BLaER1 (cell line): Measurements from ENCODE around the gene RASGRF1.

ENCODE experiments used
- H3K27ac ChIP-seq: shearing (Covaris generic); formaldehyde crosslinking; 2 replicates; pipeline ENCODE4 v1.8.1; 2022
- H3K27me3 ChIP-seq: shearing (Covaris generic); formaldehyde crosslinking; 2 replicates; pipeline ENCODE4 v1.8.1; 2022
- H3K36me3 ChIP-seq: shearing (Covaris generic); formaldehyde crosslinking; 2 replicates; pipeline ENCODE4 v1.8.1; 2022
- H3K4me1 ChIP-seq: shearing (Covaris generic); formaldehyde crosslinking; 2 replicates; pipeline ENCODE4 v1.8.1; 2022
- H3K4me2 ChIP-seq: shearing (Covaris generic); formaldehyde crosslinking; 2 replicates; pipeline ENCODE4 v1.8.1; 2022
- H3K4me3 ChIP-seq: shearing (Covaris generic); formaldehyde crosslinking; 2 replicates; pipeline ENCODE4 v1.8.1; 2022
- H3K9ac ChIP-seq: shearing (Covaris generic); formaldehyde crosslinking; 2 replicates; pipeline ENCODE4 v1.8.1; 2022
- H3K9me3 ChIP-seq: shearing (Covaris generic); formaldehyde crosslinking; 2 replicates; pipeline ENCODE4 v1.8.1; 2022
- H4K20me1 ChIP-seq: shearing (Covaris generic); formaldehyde crosslinking; 2 replicates; pipeline ENCODE4 v1.8.1; 2022
- Cebpa-rat ChIP-seq: shearing (Covaris generic); IDR thresholded peaks from 2 replicates; pipeline ENCODE4 v1.8.1; 2022

RASGRF1 gene

DNA sequence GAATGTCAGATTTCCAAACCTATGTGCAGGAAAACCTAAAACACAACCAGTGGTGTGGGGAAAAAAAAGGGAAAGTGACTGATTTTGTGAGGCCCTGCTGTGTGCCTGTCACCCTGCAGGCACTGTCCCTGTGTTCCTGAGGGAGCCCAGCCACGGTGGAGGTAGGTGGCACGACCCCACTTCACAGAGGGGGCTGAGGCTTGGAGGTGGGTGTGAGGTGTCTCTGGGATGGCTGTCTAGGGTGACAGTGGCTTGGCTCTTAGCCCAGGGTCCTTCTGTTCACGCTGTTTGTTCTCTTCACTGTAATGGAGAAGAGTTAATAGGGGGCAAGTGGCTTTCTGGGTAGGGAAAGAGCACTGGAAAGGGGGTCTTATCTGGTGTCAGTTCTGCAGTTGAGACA lies 22.6 kb downstream of the RASGRF1 start:
- Histone ChIP-seq H3K4me1 (peaks cover 15% of the 10 kb centered on the region), H3K36me3 (no peaks in the 10 kb centered on the region), H3K4me3 (no peak overlapping the region), H3K9me3 (no peaks in the 10 kb centered on the region), H3K4me2 (no peak overlapping the region), H3K9ac (no peak overlapping the region), H3K27ac (no peak overlapping the region), H3K27me3 (no peaks in the 10 kb centered on the region), H4K20me1 (no peaks in the 10 kb centered on the region)
- TF ChIP-seq Cebpa-rat = no peak

DNA sequence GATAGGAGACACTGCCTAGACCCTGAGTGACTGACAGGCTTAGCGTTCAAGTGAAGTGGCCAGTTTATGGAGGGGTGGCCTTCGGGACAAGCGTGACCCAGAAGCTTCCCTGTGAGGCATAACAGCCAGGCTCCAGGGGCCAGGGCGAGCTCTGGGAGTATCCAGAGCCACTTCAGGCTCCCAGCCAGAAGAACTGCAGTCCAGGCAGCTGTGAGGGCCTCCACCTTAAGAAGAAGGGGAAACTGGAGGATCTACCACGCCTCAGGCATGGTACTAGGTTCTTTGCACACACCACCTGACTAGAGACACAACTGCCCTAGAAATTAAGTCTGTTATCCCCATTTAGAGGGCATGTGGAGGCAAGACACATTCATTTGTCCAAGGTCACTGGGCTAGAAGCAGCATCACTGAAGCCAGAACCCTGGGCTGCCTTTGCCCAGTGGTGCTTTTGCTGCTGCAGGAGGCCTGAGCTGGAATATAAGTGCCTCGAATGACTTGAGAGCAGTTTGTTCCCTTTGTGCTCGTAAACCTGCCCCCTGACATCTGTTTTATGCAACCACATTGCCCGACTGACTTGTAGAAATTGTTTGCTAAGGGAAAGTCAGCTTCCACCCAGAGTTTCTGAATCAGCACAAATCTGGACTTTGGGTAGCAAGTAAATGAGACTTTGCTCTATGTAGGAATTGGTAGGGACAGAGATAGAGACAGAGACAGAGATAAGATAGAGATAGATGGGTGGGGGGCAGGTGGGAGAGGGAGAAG lies 23.3 kb downstream of the RASGRF1 start:
- Histone ChIP-seq H3K27ac (no peak overlapping the region), H3K9me3 (no peaks in the 10 kb centered on the region), H3K4me3 (no peak overlapping the region), H3K36me3 (no peaks in the 10 kb centered on the region), H3K4me1 (peaks cover 15% of the 10 kb centered on the region), H3K9ac (no peak overlapping the region), H3K27me3 (no peaks in the 10 kb centered on the region), H4K20me1 (no peaks in the 10 kb centered on the region), H3K4me2 (no peak overlapping the region)
- TF ChIP-seq Cebpa-rat = no peak

DNA sequence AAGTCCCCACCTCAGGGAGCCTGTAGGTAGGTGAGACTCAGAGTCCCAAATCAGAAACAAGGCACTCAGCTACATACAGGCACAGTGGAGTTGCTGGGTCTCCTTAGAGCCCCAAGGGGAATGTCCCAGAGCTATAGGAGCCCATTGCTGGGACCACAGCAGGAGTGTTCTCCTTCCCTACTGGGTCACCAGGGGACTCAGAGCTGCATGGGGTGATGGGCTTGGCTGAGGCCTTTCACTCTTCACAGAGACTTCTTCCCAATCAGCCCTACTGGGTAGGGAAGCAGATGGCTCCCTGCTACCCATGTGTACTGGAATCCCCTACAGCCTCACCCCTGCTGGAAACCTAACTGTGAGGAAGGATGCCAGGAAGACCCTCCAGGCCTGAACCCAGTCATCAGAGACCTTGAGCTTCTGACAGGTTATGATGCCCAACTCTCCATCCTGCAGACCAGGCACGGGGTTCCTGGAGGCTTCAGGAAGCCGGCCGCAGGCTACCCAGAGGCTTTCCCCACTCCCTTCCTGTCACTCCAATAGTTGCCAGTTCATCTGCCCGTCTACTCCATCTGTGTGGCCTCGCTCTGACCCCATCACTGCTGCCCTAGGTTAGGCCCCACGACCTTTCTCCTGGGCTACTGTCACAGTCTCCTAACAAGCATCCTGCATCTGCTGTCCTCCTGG lies 24.0 kb downstream of the RASGRF1 start:
- Histone ChIP-seq H3K4me2 (no peak overlapping the region), H3K9ac (no peak overlapping the region), H3K27ac (no peak overlapping the region), H3K4me1 (peaks cover 15% of the 10 kb centered on the region), H4K20me1 (no peaks in the 10 kb centered on the region), H3K27me3 (no peaks in the 10 kb centered on the region), H3K9me3 (no peaks in the 10 kb centered on the region), H3K4me3 (no peak overlapping the region), H3K36me3 (no peaks in the 10 kb centered on the region)
- TF ChIP-seq Cebpa-rat = no peak

DNA sequence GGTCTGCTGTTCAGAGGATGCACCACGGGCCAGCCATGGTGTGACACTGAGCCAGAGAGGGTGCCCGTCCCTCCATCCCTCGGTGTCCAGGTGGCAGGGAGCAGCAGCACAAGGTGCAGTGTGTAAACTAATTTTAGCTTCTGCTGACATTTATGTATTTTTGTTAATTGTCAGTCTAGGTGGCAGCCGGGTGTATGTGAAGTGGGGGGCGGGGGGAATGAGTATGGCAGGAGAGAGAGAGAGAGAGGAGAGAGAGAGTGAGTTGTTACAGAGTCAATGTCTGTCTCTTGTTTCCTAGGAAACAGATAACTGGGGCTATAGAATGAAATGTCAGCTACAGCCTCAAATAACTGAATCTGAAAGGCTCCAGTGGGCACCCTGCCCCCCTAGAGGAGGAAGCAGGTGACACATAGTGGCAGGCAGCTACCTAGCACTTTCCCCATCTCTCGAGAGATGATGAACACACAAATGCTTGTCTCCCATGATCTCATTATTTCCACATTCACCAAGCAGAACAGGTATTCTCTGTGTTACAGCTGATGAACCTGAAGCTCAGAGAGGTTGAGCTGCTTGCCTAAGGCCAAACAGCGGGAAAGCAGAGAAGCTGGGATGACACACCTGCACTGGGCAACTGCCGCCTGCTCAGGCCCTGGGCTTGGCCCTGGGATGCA lies 24.7 kb downstream of the RASGRF1 start:
- Histone ChIP-seq H3K4me1 (peaks cover 11% of the 10 kb centered on the region), H3K9me3 (no peaks in the 10 kb centered on the region), H4K20me1 (no peaks in the 10 kb centered on the region), H3K4me2 (0 out of 2 replicates have a peak overlapping the region, but pooled peaks have one; percentile 12), H3K36me3 (no peaks in the 10 kb centered on the region), H3K4me3 (no peak overlapping the region), H3K27ac (no peak overlapping the region), H3K9ac (no peak overlapping the region), H3K27me3 (no peaks in the 10 kb centered on the region)
- TF ChIP-seq Cebpa-rat = no peak

DNA sequence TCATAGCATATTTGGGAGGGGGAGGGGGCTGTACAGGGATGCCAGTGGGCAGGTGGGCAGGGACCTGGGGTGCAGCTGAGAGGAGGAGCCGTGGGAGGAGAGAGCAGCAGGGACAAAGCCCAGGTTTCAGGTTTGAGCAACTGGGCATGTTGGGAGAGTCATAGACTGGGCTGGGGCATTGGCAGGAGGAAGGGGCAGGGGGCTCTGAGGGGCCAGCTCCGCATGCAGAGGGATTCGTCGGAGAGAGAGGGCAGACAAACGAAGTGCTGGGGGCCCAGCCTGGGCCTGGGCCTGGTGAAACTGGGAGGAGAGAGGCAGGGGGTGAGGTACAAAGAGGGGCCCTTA lies 25.2 kb downstream of the RASGRF1 start:
- H4K20me1 ChIP-seq = no peaks in the 10 kb centered on the region
- H3K4me2 ChIP-seq = 0 out of 2 replicates have a peak overlapping the region, but pooled peaks have one; percentile 12
- H3K4me1 ChIP-seq = peaks cover 9% of the 10 kb centered on the region
- no peak for TF ChIP-seq Cebpa-rat
- no peak overlapping the region for H3K27ac ChIP-seq
- H3K36me3 ChIP-seq = no peaks in the 10 kb centered on the region
- H3K9ac ChIP-seq = no peak overlapping the region
- H3K27me3 ChIP-seq = no peaks in the 10 kb centered on the region
- no peaks in the 10 kb centered on the region for H3K9me3 ChIP-seq
- no peak overlapping the region for H3K4me3 ChIP-seq

DNA sequence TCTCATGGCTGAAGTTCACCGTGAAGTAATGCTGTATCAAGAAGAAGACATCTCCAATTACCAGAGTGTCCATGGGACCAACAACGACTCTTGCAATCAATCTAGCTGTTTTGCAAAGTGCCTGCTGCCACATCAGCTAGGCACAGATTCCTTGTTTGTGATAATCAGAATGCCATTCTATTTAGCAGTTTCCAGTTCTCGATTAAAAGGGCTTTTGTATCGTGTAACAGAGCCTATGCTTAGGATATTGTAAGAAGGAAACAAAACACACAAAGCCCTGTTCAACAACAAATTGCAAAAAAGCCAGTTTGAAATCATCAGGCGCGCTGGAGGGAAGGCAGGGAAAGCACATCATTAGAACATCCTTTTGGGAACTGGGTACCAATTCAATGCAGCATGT lies 26.1 kb downstream of the RASGRF1 start:
- no peaks in the 10 kb centered on the region for H3K36me3 ChIP-seq
- no peak overlapping the region for H3K9ac ChIP-seq
- peaks cover 9% of the 10 kb centered on the region for H3K4me1 ChIP-seq
- H3K4me3 ChIP-seq = no peak overlapping the region
- TF ChIP-seq Cebpa-rat = no peak
- H3K27ac ChIP-seq = no peak overlapping the region
- H4K20me1 ChIP-seq = no peaks in the 10 kb centered on the region
- no peak overlapping the region for H3K4me2 ChIP-seq
- no peaks in the 10 kb centered on the region for H3K27me3 ChIP-seq
- no peaks in the 10 kb centered on the region for H3K9me3 ChIP-seq

DNA sequence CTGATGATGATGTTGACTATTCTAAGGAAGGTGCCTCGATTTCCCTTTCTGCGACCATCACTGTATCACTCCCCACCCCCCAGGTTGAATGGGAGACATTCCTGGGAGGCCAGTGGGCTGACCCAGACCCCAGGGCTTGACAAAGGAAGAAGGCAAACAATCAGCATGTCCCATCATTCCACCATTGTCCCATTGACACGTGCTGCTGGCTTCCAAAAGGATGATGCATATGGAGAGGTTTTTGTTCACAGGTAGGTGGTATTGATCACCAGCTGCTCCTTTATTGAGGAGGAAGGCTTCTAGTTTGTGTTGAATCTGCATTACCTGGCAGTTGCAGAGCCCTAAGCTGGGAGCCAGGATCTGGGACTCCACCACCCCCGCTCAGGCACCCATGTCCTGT lies 30.4 kb downstream of the RASGRF1 start:
- Histone ChIP-seq H3K36me3 (no peaks in the 10 kb centered on the region), H3K4me3 (no peak overlapping the region), H3K27ac (no peak overlapping the region), H3K4me2 (no peak overlapping the region), H3K27me3 (no peaks in the 10 kb centered on the region), H3K9me3 (no peaks in the 10 kb centered on the region), H3K9ac (no peak overlapping the region), H4K20me1 (no peaks in the 10 kb centered on the region), H3K4me1 (no peaks in the 10 kb centered on the region)
- TF ChIP-seq Cebpa-rat = no peak

DNA sequence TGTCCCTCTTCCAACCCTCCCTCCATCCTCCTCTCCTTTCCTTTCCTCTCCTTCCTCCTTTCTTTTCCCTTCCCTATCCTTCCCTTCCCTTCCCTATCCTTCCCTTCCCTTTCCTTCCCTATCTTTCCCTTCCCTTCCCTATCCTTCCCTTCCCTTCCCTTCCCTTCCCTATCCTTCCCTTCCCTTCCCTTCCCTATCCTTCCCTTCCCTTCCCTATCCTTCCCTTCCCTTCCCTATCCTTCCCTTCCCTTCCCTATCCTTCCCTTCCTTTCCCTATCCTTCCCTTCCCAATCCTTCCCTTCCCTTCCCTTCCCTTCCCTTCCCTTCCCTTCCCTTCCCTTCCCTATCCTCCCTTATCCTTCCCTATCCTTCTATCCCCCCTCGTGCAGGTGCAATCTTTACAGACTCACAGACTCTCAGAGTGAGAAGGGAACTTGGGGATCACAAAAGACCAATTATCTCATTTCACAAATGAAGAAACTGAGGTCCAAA lies 31.5 kb downstream of the RASGRF1 start:
- no peak overlapping the region for H3K4me3 ChIP-seq
- H3K4me2 ChIP-seq = no peak overlapping the region
- H3K9me3 ChIP-seq = no peaks in the 10 kb centered on the region
- no peaks in the 10 kb centered on the region for H3K4me1 ChIP-seq
- H3K27me3 ChIP-seq = no peaks in the 10 kb centered on the region
- TF ChIP-seq Cebpa-rat = no peak
- no peak overlapping the region for H3K9ac ChIP-seq
- no peak overlapping the region for H3K27ac ChIP-seq
- H3K36me3 ChIP-seq = no peaks in the 10 kb centered on the region
- no peaks in the 10 kb centered on the region for H4K20me1 ChIP-seq

DNA sequence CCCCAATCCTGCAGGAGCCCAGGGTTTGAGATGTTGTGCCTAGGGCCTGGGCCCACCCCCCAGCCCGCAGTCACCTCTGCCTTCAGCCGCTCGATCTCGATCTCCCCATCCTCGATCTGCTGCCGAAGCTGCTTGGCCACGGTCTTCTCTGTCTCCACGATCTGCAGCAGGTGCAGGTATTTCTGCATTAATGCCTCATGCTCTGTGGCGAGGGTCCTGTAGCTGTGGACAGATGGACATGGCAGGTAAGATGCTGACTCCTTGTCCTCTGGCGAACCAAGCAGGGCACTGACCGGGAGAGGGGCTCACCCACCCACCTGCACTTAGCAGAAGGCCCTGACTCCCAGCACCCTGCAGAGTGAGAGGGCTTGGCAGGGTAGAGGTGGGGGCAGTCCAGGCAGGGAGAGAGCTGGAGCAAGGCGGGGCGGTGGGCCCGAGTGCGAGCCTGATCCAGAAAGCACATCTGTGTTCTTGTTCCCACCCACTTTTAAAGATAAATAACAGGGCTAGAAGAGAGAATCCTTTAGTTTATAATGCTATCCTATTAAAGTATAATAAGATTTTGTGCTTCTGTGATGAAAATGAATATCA lies 32.2 kb downstream of the RASGRF1 start:
- no peak overlapping the region for H3K27ac ChIP-seq
- H3K4me2 ChIP-seq = no peak overlapping the region
- H3K9me3 ChIP-seq = no peaks in the 10 kb centered on the region
- H4K20me1 ChIP-seq = no peaks in the 10 kb centered on the region
- no peak overlapping the region for H3K4me3 ChIP-seq
- TF ChIP-seq Cebpa-rat = no peak
- H3K9ac ChIP-seq = no peak overlapping the region
- H3K27me3 ChIP-seq = no peaks in the 10 kb centered on the region
- H3K36me3 ChIP-seq = no peaks in the 10 kb centered on the region
- H3K4me1 ChIP-seq = no peaks in the 10 kb centered on the region

DNA sequence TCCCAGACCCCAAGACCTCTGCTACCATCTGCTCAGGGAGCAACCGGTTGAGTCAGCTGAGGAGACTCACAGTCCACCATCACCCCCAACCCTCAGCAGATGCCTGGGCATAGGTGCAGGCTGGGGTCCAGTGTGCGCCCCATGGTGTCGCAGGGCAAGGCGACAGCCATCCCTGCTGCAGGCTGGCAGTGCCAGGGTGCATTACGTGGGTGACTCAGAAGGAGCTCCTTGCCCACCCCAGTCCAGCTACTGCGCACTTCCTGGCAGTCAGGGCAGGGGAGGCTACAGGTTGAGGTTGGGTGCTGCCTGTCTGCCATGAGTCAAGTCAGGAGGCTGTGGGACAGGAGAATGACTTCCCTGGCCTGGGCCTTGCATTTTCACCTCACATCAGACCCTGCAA lies 33.5 kb downstream of the RASGRF1 start:
- peaks cover 10% of the 10 kb centered on the region for H3K4me1 ChIP-seq
- H3K9ac ChIP-seq = no peak overlapping the region
- no peak overlapping the region for H3K27ac ChIP-seq
- no peak overlapping the region for H3K4me2 ChIP-seq
- no peaks in the 10 kb centered on the region for H3K27me3 ChIP-seq
- no peaks in the 10 kb centered on the region for H4K20me1 ChIP-seq
- no peaks in the 10 kb centered on the region for H3K9me3 ChIP-seq
- no peak for TF ChIP-seq Cebpa-rat
- no peaks in the 10 kb centered on the region for H3K36me3 ChIP-seq
- H3K4me3 ChIP-seq = no peak overlapping the region
